NCI-H1417 treated with DMSO at 0.1 percent for 48 hours (cell line): ENCODE results near the gene DNAH3.
"Not testable (repeated sequence)": the region's sequence is repeated elsewhere in the genome, so short reads cannot be mapped to it uniquely, and the experiment has no call there.

ENCODE experiments used
- DNase-seq: peaks from one replicate; lab custom pipeline; 2025; lab: John Stamatoyannopoulos, UW

Gene DNAH3

GRCh38 chr16:20940871-20941635 is 209.6 kb downstream of the DNAH3 start:
- no peak for DNase-seq

GRCh38 chr16:20939611-20940010 is 211.0 kb downstream of the DNAH3 start:
- no peak for DNase-seq

GRCh38 chr16:20938426-20938825 is 212.2 kb downstream of the DNAH3 start:
- DNase-seq, result no peak

- DNase-seq, result no peak
Measured at GRCh38 chr16:20937736-20938135, 212.9 kb downstream of the DNAH3 start.

GRCh38 chr16:20933589-20933988 is 217.1 kb downstream of the DNAH3 start:
- no peak for DNase-seq

- DNase-seq, result no peak
Measured at GRCh38 chr16:20931066-20931600, 219.5 kb downstream of the DNAH3 start.

- no peak for DNase-seq
Measured at GRCh38 chr16:20930365-20930690, 220.3 kb downstream of the DNAH3 start.

- not testable (repeated sequence) for DNase-seq
Measured at GRCh38 chr16:20929676-20930364, 220.8 kb downstream of the DNAH3 start.

GRCh38 chr16:20928774-20929411 is 221.8 kb downstream of the DNAH3 start:
- no peak for DNase-seq

GRCh38 chr16:20925751-20926150 is 224.9 kb downstream of the DNAH3 start:
- no peak for DNase-seq

- no peak for DNase-seq
Measured at GRCh38 chr16:20923876-20924275, 226.8 kb downstream of the DNAH3 start.

- DNase-seq, result no peak
Measured at GRCh38 chr16:20920799-20921198, 229.8 kb downstream of the DNAH3 start.

GRCh38 chr16:20920091-20920490 is 230.6 kb downstream of the DNAH3 start:
- DNase-seq, result no peak

GRCh38 chr16:20918486-20919239 is 232.0 kb downstream of the DNAH3 start:
- no peak for DNase-seq

GRCh38 chr16:20916942-20917341 is 233.7 kb downstream of the DNAH3 start:
- no peak for DNase-seq

- DNase-seq, result no peak
Measured at GRCh38 chr16:20916289-20916688, 234.4 kb downstream of the DNAH3 start.

GRCh38 chr16:20911361-20911760 is 239.3 kb downstream of the DNAH3 start:
- DNase-seq, result no peak

GRCh38 chr16:20910781-20911321 is 239.8 kb downstream of the DNAH3 start:
- DNase-seq, result no peak

GRCh38 chr16:20906341-20907255 is 244.0 kb downstream of the DNAH3 start:
- no peak for DNase-seq

GRCh38 chr16:20905576-20905975 is 245.1 kb downstream of the DNAH3 start:
- no peak for DNase-seq
